Measurements from ENCODE around the gene HDAC4.

The HDAC4 gene

GRCh38 chr2:239262484-239263230, 138.2 kb downstream of the HDAC4 start:
- no peak for DNase-seq

- no peak for DNase-seq
Measured at GRCh38 chr2:239261796-239262483, 138.9 kb downstream of the HDAC4 start.

GRCh38 chr2:239261356-239261755, 139.5 kb downstream of the HDAC4 start:
- DNase-seq = no peak

- DNase-seq = no peak
Measured at GRCh38 chr2:239260546-239261327, 140.1 kb downstream of the HDAC4 start.

GRCh38 chr2:239259603-239260298, 141.1 kb downstream of the HDAC4 start:
- DNase-seq = no peak

- DNase-seq = no peak
Measured at GRCh38 chr2:239259173-239259572, 141.6 kb downstream of the HDAC4 start.

- no peak for DNase-seq
Measured at GRCh38 chr2:239258248-239258647, 142.6 kb downstream of the HDAC4 start.

GRCh38 chr2:239257511-239257937, 143.3 kb downstream of the HDAC4 start:
- no peak for DNase-seq

GRCh38 chr2:239256350-239256743, 144.5 kb downstream of the HDAC4 start:
- no peak for DNase-seq

- DNase-seq = no peak
Measured at GRCh38 chr2:239255628-239256349, 145.0 kb downstream of the HDAC4 start.

- no peak for DNase-seq
Measured at GRCh38 chr2:239255218-239255617, 145.6 kb downstream of the HDAC4 start.

GRCh38 chr2:239253701-239254436, 147.0 kb downstream of the HDAC4 start:
- DNase-seq = no peak

- no peak for DNase-seq
Measured at GRCh38 chr2:239253264-239253663, 147.6 kb downstream of the HDAC4 start.

- DNase-seq = no peak
Measured at GRCh38 chr2:239252801-239253200, 148.0 kb downstream of the HDAC4 start.

GRCh38 chr2:239252393-239252792, 148.4 kb downstream of the HDAC4 start:
- DNase-seq = no peak

GRCh38 chr2:239251971-239252370, 148.8 kb downstream of the HDAC4 start:
- no peak for DNase-seq

GRCh38 chr2:239250216-239251081, 150.4 kb downstream of the HDAC4 start:
- DNase-seq = no peak

- no peak for DNase-seq
Measured at GRCh38 chr2:239249776-239250175, 151.0 kb downstream of the HDAC4 start.

- DNase-seq = no peak
Measured at GRCh38 chr2:239249048-239249447, 151.8 kb downstream of the HDAC4 start.

GRCh38 chr2:239247401-239248245, 153.2 kb downstream of the HDAC4 start:
- no peak for DNase-seq

All from activated gamma-delta T cell treated with Interleukin-2 at 50 U/mL for 16 hours (primary cell).